PC-3 (cell line): ENCODE results near the gene PHF12. TPM values are rescaled to one million over a fixed set of nuclear protein-coding genes. Genes with fewer than 3 reads are reported as not detected.

Experiments used
- ATAC-seq: fragments of 200-7000 bp; cut with Tn5 transposase; 2 replicates; pipeline ENCODE4 v1.9.1; 2020; ENCODE audit warnings: mild to moderate bottlenecking, moderate library complexity
- BruUV-seq: library from RNA; stranded (reverse); fragments of 400-500 nt; replicated peaks from 2 replicates; lab custom pipeline; 2021; lab: Mats Ljungman, UMichigan
- CTCF ChIA-PET: fragments of 300-600 bp; sonication (Branson Sonifier 250); formaldehyde crosslinking; loops from one replicate; lab custom pipeline; 2022; ENCODE audit warnings: antibody characterized with exemption; lab: Charles Lee
- POLR2A ChIA-PET: fragments of 300-600 bp; sonication (Branson Sonifier 250); formaldehyde crosslinking; loops from one replicate; lab custom pipeline; 2022; ENCODE audit warnings: antibody characterized with exemption; ENCODE audit not compliant: unreplicated experiment; lab: Charles Lee
- DNase-seq: peaks from one replicate; pipeline ENCODE4 v3.0.0-alpha.2; 2015
- H2AFZ ChIP-seq: fragments of 300-600 bp; sonication (generic); 2 replicates; pipeline ENCODE4 v1.6.0; 2016; ENCODE audit warnings: antibody characterized with exemption, low read length
- H3F3A ChIP-seq: fragments of 300-600 bp; sonication (generic); one replicate; pipeline ENCODE4 v1.6.0; 2017; ENCODE audit warnings: antibody characterized with exemption, low read length, control low read depth, mild to moderate bottlenecking; ENCODE audit not compliant: unreplicated experiment
- H3K27ac ChIP-seq: fragments of 300-600 bp; sonication (generic); 2 replicates; pipeline ENCODE4 v1.5.1; 2016; ENCODE audit warnings: mild to moderate bottlenecking, low read length
- H3K27me3 ChIP-seq: fragments of 300-600 bp; sonication (generic); 2 replicates; pipeline ENCODE4 v1.6.1; 2016; ENCODE audit warnings: low read length, mixed read lengths
- H3K36me3 ChIP-seq: fragments of 300-600 bp; sonication (generic); 2 replicates; pipeline ENCODE4 v1.6.1; 2016; ENCODE audit warnings: low read depth, mixed run types, low read length, mixed read lengths
- H3K4me1 ChIP-seq: fragments of 300-600 bp; sonication (generic); 2 replicates; pipeline ENCODE4 v1.5.1; 2016; ENCODE audit warnings: low read length; ENCODE audit not compliant: insufficient read depth
- H3K4me2 ChIP-seq: fragments of 300-600 bp; sonication (generic); 2 replicates; pipeline ENCODE4 v1.6.0; 2016; ENCODE audit warnings: low read length
- H3K4me3 ChIP-seq: fragments of 300-600 bp; sonication (generic); 2 replicates; pipeline ENCODE4 v1.5.1; 2016; ENCODE audit warnings: mild to moderate bottlenecking, low read length, mixed read lengths
- H3K79me2 ChIP-seq: fragments of 300-600 bp; sonication (generic); 2 replicates; pipeline ENCODE4 v1.6.1; 2017; ENCODE audit warnings: low read length, mixed read lengths
- H3K9ac ChIP-seq: fragments of 300-600 bp; sonication (generic); 2 replicates; pipeline ENCODE4 v1.6.0; 2016; ENCODE audit warnings: mild to moderate bottlenecking, low read length
- H3K9me2 ChIP-seq: fragments of 300-600 bp; sonication (generic); replicated peaks from 2 replicates; pipeline ENCODE4 v1.6.1; 2016; ENCODE audit warnings: mixed run types, low read length, mixed read lengths
- H3K9me3 ChIP-seq: fragments of 300-600 bp; sonication (generic); 2 replicates; pipeline ENCODE4 v1.6.1; 2016; ENCODE audit warnings: low read length, mixed read lengths
- H4K20me1 ChIP-seq: fragments of 300-600 bp; sonication (generic); 2 replicates; pipeline ENCODE4 v1.6.1; 2016; ENCODE audit warnings: low read length, mixed read lengths
- EZH2 ChIP-seq: fragments of 300-600 bp; sonication (generic); IDR thresholded peaks from one replicate; pipeline ENCODE4 v1.6.1; 2017; ENCODE audit warnings: antibody characterized with exemption, mild to moderate bottlenecking, low read length; ENCODE audit not compliant: unreplicated experiment
- EZH2phosphoT487 ChIP-seq: fragments of 300-600 bp; sonication (generic); IDR thresholded peaks from 2 replicates; pipeline ENCODE4 v1.6.1; 2018; ENCODE audit warnings: mild to moderate bottlenecking, antibody characterized with exemption, low read length, borderline replicate concordance
- intact Hi-C: fragments of 100-400 bp; cut with micrococcal nuclease; formaldehyde crosslinking; loops from 2 replicates; pipeline ENCODE4 v1.9.0; 2023
- total RNA-seq: library from RNA; depleted of rRNA; stranded (reverse); fragments of >200 nt; gene quantifications from 2 replicates; pipeline ENCODE4 v1.2.3, GENCODE V29; 2014
- TF ChIP-seq, protein P1 (sequence below): fragments of 300-600 bp; sonication (generic); conservative IDR thresholded peaks from 2 replicates; pipeline ENCODE4 v1.5.1; 2017; ENCODE audit warnings: antibody characterized with exemption, low read depth, mild to moderate bottlenecking, low read length

PHF12 gene
- total RNA-seq, 1 experiment from 2014 or later = 25.0 TPM

DNA sequence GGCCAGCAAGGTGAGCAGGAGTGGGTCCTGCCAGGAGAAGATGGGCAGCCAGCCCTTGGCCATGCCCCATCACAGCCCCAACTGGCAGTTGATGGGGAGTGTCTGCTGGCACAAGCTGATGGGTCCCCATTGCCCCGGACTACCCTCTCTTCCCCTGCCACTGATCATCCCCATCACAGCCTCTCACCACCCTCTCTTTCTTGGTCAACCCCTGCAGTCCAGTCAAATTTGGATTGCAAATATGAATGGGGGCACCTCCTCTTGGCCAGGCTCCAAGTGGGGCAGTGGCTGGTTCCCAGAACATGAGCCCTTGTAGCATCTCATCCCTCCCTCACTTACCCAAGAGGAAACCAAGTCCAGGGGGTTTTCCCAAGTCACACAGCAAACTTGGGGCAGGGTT lies 37.2 kb upstream of the PHF12 start:
- Histone ChIP-seq H3K27ac (no peak overlapping the region), H4K20me1 (no peaks in the 10 kb centered on the region), H3K9me3 (no peaks in the 10 kb centered on the region), H3K79me2 (no peaks in the 10 kb centered on the region), H3K4me1 (no peaks in the 10 kb centered on the region), H3K9me2 (no peaks in the 10 kb centered on the region), H3K9ac (no peak overlapping the region), H3F3A (no peaks in the 10 kb centered on the region), H3K4me3 (no peak overlapping the region), H2AFZ (no peak overlapping the region), H3K27me3 (no peaks in the 10 kb centered on the region), H3K4me2 (no peak overlapping the region), H3K36me3 (no peaks in the 10 kb centered on the region)
- ChIA-PET POLR2A (no interaction called here), CTCF (no interaction called here)
- TF ChIP-seq EZH2phosphoT487 = no peak
- intact Hi-C loops = no loop called here
- ATAC-seq = no peak
- no TSS peak for BruUV-seq
- DNase-seq = no peak

DNA sequence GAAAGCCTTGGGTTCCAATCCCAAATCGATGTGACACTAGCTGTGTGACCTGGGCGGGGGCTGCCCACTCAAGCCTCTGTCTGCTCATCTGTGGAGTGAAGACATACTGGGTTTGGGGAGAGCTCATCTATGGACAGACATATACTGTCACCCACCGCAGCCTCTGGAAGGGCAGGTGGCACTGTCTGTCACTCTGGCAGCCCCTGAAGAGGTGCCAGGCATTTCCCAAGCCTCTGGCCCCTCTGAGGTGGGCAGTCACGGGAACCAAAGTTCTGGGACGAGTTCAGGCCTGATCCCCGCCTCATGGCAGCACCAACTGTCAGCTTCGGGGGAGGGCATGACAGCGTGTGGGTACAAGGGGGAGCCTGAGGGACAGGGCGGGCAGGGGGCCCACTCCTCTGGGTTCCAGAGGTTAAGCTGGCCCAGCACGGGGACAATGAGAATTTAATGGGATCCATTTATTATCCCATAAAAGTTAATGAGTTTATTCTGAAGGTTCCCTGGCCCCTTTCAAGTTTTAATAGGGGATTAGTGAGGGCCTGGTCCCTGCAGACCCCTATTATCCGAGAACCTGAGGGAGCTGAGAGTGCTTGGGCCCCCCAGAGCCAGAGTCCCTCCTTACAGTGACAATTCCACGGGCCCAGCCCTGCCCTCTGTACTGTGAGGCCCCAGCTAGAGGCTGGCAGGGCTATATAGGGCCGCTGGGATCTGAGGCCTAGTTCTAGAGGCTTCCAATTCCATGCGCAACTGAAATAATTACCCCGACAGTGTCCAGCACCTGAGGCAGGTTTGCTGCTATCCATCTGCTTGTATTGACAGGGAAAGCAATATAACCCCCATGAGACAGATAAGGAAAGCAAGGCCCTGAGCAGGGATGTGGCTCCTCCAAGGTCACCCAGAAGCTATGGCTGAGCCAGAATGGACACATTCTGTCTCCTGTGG lies 35.7 kb upstream of the PHF12 start:
- CTCF ChIA-PET = no interaction called here
- no peaks in the 10 kb centered on the region for H3K36me3 ChIP-seq
- ATAC-seq = no peak
- no peaks in the 10 kb centered on the region for H3K27me3 ChIP-seq
- no peaks in the 10 kb centered on the region for H4K20me1 ChIP-seq
- no peak overlapping the region for H3K27ac ChIP-seq
- H3K9me3 ChIP-seq = no peaks in the 10 kb centered on the region
- TF ChIP-seq, protein P1, sequence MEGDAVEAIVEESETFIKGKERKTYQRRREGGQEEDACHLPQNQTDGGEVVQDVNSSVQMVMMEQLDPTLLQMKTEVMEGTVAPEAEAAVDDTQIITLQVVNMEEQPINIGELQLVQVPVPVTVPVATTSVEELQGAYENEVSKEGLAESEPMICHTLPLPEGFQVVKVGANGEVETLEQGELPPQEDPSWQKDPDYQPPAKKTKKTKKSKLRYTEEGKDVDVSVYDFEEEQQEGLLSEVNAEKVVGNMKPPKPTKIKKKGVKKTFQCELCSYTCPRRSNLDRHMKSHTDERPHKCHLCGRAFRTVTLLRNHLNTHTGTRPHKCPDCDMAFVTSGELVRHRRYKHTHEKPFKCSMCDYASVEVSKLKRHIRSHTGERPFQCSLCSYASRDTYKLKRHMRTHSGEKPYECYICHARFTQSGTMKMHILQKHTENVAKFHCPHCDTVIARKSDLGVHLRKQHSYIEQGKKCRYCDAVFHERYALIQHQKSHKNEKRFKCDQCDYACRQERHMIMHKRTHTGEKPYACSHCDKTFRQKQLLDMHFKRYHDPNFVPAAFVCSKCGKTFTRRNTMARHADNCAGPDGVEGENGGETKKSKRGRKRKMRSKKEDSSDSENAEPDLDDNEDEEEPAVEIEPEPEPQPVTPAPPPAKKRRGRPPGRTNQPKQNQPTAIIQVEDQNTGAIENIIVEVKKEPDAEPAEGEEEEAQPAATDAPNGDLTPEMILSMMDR = no peak
- no peak for TF ChIP-seq EZH2phosphoT487
- TF ChIP-seq EZH2 = no peak
- H3F3A ChIP-seq = no peaks in the 10 kb centered on the region
- no peak overlapping the region for H2AFZ ChIP-seq
- no peaks in the 10 kb centered on the region for H3K79me2 ChIP-seq
- no peak overlapping the region for H3K4me2 ChIP-seq
- no peak for DNase-seq
- no peaks in the 10 kb centered on the region for H3K9me2 ChIP-seq
- no peak overlapping the region for H3K9ac ChIP-seq
- no peaks in the 10 kb centered on the region for H3K4me1 ChIP-seq
- intact Hi-C loops = no loop called here
- no TSS peak for BruUV-seq
- no peak overlapping the region for H3K4me3 ChIP-seq
- POLR2A ChIA-PET = no interaction called here

DNA sequence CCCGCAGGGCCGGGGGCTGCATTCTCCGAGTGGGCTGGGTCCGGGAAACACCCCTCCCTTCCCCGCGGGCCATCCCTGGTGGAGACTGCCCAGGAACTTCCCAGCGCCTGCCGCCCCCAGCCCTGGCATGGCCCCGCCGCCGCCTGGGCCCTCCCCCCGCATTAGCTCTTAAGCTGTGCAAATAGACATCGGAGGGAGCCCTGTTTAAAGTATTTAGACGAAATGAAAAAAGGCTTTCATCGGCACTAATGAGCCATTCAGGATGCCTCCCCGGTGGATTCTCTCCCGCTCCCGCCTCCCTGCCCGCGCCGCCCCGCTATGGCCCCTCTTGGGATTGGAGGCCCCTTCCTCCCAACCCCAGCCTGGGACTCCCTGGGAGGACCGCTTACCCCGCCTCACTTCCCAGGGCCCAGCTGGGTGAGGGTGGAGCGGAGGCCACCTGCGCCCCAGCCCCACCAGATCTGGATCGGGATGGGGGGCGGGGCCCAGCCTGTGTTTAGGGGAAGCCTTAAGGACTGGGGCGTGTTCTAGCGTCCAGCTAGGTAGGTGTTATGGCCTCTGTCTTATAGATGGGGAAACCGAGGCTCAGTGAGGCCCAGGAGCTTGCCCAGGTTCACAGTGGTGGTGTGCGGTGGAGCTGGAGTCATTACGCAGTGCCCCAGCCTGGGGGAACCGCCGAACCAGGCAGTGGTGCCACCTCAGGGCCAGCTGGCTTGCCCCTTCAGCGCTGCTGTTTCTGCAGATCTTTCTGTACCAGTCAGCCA lies 34.8 kb upstream of the PHF12 start:
- Histone ChIP-seq H2AFZ (no peak overlapping the region), H3K9me3 (no peaks in the 10 kb centered on the region), H3K79me2 (no peaks in the 10 kb centered on the region), H3K27me3 (no peaks in the 10 kb centered on the region), H3K36me3 (no peaks in the 10 kb centered on the region), H3K4me3 (no peak overlapping the region), H3K27ac (no peak overlapping the region), H3K9me2 (no peaks in the 10 kb centered on the region), H3K9ac (no peak overlapping the region), H3F3A (no peaks in the 10 kb centered on the region), H3K4me2 (no peak overlapping the region), H3K4me1 (no peaks in the 10 kb centered on the region), H4K20me1 (no peaks in the 10 kb centered on the region)
- TF ChIP-seq EZH2phosphoT487 (no peak), EZH2 (no peak)
- TF ChIP-seq, protein P1 = no peak
- ATAC-seq (no peak), DNase-seq (no peak)
- intact Hi-C loops = no loop called here
- ChIA-PET POLR2A (no interaction called here), CTCF (no interaction called here)
- no TSS peak for BruUV-seq
